GM19397 (cell line): ENCODE measurements around the gene MSI2.

Experiments used
- ATAC-seq: cut with Tn5 transposase; IDR thresholded peaks from one replicate; pipeline ENCODE4 v1.9.1; 2021; ENCODE audit warnings: mild to moderate bottlenecking, moderate library complexity; ENCODE audit not compliant: unreplicated experiment

MSI2 gene

DNA sequence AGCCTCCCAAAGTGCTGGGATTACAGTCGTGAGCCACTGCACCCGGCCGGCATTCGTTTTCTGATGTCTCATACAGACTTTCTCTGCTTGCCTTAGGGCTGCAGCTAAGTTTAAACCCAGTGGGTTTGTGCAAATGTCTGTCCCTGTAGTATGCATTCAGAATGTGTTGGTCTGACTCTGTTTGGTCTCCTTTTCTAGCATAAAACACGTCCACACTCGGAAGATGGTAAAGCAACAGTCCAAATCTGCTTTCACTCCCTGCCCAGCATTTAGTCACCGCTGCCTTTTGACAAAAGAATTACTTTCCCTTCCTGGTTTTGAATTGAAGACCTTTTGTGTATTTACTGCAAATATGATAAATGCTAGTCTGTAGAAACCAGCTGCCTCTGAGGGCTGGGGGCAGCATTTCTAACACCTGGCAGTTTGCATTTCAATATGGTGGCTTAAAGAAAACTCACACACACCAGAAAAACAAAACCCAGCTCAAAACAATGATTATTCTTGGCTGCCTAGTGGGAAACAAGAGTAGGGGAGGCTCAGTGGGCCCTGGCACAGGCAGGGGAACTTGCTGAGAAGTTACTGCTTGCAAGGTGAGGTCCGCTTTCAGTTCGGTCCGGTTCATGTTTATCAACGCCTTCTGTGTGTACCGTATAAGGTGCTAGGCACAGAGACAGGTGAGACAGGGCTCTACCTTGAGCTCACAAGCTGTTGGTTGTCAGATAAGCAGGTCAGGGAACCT is 56.9 kb downstream of the MSI2 start:
- no peak for ATAC-seq

GRCh38 chr17:57315061-57316015 is 59.0 kb downstream of the MSI2 start:
- no peak for ATAC-seq

- ATAC-seq: no peak
Observed at GRCh38 chr17:57316361-57316760, 60.0 kb downstream of the MSI2 start.

- no peak for ATAC-seq
Observed at GRCh38 chr17:57317079-57317478, 60.8 kb downstream of the MSI2 start.

DNA sequence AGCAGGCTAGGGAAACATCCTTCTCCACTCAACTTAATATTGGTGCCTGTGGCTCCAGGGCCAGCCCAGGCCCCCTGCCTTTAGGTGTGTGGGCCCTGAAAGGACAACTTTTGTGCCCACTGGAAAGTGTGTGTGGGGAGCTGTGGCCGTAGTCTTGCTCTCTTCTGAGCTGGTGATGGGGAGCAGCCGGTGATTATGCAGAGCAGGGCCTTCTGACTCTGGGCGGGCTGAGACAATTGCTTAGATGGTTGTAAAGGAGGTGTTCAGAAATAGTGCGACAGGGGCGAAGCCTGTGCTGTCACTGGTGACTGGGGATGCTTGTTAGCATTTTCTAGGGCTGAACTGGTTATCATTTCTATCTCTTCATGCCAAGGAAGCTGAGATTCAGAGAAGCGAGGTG is 62.6 kb downstream of the MSI2 start:
- no peak for ATAC-seq

DNA sequence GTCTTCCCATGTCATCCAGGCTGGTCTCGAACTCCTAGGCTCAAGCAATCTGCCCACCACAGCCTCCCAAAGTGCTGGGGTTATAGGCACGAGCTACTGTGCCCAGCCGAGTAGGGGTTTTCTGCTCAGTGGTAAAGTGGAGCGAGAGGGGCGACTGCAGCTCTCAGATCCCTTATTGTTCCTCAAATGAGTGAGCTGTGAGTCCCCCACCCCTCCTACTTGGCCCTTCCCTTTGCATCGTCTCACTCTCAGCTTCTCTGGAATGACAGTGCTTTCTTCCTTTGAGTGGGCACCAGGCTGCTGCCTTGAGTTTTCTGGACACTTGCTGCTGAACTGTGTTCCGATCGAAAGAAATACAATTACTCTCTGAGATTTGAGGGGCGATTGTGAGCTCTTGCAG is 63.5 kb downstream of the MSI2 start:
- ATAC-seq: no peak

GRCh38 chr17:57323391-57323790 is 67.1 kb downstream of the MSI2 start:
- no peak for ATAC-seq

DNA sequence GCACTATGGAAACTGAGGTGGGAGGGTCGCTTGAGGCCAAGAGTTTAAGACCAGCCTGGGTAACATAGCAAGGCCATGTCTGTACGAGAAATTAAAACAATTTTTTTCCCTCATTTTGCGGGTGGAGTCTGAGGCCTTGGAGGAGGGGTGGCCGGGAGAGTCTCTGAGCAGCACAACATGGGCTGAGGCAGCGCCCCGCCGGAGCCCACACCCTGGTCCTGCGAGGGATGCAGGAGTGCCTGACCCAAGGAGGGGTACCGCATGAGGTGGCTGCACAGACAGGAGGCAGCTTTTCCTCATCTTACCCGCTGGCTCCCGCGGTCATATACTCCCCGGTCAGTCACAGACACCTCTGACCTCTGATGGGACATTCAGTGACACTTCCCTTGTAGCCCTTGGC is 67.7 kb downstream of the MSI2 start:
- no peak for ATAC-seq

GRCh38 chr17:57324631-57325030 is 68.3 kb downstream of the MSI2 start:
- ATAC-seq: no peak

- no peak for ATAC-seq
Observed at GRCh38 chr17:57326336-57326735, 70.0 kb downstream of the MSI2 start.

- no peak for ATAC-seq
Observed at GRCh38 chr17:57326764-57327163, 70.4 kb downstream of the MSI2 start.

- no peak for ATAC-seq
Observed at GRCh38 chr17:57327176-57327970, 71.0 kb downstream of the MSI2 start.

DNA sequence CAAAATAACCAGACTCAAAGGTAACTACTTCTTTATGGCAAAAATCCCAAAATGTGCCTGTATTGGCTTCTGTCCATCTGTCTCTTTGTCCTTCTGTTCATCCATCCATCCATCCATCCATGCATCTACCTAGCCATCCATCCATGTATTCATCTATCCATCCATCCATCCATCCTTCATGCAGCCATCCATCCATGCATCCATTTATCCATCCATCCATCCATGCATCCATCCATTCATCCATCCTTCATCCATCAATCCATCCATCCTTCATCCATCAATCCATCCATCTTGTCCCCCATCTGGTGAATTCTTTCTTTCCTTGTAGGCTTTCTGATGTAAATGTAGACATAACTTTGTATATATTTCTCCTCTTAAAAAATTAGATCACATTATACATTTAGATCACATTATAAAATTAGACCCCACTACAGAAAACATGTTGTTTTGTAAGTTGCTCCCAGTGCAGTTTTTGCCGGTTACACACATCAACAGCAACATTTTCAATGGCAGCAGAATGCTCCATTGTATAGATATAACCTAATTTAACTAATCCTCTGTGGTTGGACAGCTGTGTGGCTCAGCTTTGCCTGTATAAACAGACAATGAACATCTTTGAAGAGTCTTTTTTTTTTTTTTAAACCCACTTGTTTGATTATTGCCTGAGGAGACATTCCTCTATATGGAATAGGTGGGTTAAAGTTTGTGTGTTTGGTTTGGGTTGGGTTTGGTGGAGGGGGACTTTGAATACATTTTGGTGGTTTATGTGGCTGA is 72.0 kb downstream of the MSI2 start:
- no peak for ATAC-seq

GRCh38 chr17:57329380-57330214 is 73.3 kb downstream of the MSI2 start:
- no peak for ATAC-seq

DNA sequence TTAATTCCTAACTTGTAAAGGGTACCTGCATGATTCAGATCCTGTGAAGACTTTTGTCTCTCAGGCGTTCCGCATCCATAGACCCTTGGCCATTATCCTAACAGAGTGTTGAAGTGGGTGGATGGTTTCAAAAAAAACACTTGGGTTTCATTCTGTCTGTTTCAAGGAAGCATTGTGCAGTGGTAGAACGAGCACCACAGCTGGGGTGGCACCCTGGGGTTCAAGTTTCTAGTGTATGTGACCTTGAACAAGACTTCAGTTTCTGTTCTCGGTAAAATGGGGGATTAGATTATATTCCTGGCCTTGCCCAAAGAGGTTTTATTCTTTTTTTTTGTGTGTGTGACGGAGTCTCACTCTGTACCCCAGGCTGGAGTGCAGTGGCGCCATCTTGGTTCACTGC is 74.3 kb downstream of the MSI2 start:
- no peak for ATAC-seq

GRCh38 chr17:57331423-57331822 is 75.1 kb downstream of the MSI2 start:
- no peak for ATAC-seq

DNA sequence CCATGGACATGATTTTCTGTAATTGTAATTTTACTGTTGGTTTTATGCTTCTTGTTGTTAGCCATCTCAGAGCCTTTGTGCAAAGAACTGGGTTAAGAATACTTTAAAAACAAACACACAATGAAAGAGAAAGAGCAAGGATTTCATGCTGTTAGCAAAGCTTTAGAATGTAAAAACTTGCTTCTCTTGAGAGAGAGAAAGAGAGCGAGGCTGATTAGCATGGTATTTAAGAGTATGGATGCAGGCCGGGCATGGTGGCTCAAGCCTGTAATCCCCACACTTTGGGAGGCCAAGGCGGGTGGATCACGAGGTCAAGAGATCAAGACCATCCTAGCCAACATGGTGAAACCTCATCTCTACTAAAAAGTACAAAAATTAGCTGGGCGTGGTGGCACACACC is 76.2 kb downstream of the MSI2 start:
- ATAC-seq: no peak

GRCh38 chr17:57335195-57335792 is 79.0 kb downstream of the MSI2 start:
- no peak for ATAC-seq

DNA sequence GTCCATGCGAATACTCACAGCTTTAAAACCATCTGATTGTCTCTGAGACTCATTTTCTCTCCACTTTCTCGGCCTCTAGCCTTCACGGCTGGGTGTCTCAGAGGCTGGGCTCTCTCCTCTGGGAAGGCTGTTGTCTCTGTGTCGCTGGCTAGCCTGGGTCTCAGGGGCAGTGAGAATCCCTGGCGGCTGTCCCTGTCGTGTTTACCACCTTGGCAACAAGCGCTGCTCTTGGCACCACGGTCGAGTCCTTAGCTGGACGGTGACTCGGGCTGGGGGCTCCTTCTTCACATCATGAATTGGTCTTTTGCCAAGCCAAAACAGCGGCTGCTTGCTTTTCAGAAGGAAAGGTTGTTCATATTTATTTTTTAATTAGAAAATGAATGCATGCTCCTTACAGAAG is 81.1 kb downstream of the MSI2 start:
- no peak for ATAC-seq
